ENCODE data around the gene CPNE4. TPM values are rescaled to one million over a fixed set of nuclear protein-coding genes. Genes with fewer than 3 reads are reported as not detected.

Gene CPNE4
- total RNA-seq, 4 donors from 2014 or later: 0.53 to 2.1 TPM; not detected in 2

- no peaks in the 10 kb centered on the region for H3K4me1 ChIP-seq
- H3K36me3 ChIP-seq: no peaks in the 10 kb centered on the region
Observed at GRCh38 chr3:131735544-131735943, 299.3 kb downstream of the CPNE4 start.

DNA sequence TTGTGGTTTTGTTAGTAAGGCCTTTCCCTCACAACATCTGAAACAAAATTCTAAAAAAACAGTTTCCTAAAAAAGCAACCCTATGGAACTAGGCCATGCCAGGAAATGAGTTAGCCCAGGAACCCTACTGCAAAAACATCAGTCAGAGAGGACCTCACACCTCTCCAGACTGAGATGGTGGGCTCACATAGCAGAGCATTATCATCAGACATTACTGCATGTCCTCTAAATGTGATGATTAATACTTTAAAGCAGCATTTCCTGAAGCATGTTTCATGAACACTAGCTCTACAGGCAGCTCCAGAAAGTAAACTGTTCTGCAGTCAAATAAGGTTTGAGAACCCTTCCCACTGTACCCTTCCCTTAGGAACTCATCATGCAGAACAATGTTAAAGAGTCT, 299.7 kb downstream of the CPNE4 start:
- Histone ChIP-seq H3K27ac (no peak overlapping the region), H3K9me3 (no peaks in the 10 kb centered on the region), H3K4me1 (no peaks in the 10 kb centered on the region), H3K36me3 (no peaks in the 10 kb centered on the region), H3K4me3 (no peak overlapping the region), H3K27me3 (no peaks in the 10 kb centered on the region)
- no peak for DNase-seq
- no peak for TF ChIP-seq POLR2A (IDR thresholded peaks at IDR 0.05)
- TF ChIP-seq, protein P1, sequence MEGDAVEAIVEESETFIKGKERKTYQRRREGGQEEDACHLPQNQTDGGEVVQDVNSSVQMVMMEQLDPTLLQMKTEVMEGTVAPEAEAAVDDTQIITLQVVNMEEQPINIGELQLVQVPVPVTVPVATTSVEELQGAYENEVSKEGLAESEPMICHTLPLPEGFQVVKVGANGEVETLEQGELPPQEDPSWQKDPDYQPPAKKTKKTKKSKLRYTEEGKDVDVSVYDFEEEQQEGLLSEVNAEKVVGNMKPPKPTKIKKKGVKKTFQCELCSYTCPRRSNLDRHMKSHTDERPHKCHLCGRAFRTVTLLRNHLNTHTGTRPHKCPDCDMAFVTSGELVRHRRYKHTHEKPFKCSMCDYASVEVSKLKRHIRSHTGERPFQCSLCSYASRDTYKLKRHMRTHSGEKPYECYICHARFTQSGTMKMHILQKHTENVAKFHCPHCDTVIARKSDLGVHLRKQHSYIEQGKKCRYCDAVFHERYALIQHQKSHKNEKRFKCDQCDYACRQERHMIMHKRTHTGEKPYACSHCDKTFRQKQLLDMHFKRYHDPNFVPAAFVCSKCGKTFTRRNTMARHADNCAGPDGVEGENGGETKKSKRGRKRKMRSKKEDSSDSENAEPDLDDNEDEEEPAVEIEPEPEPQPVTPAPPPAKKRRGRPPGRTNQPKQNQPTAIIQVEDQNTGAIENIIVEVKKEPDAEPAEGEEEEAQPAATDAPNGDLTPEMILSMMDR (IDR thresholded peaks at IDR 0.05): no peak

More at GRCh38 chr3:131735544-131735943, 299.3 kb downstream of the CPNE4 start:
- DNase-seq: no peak
- TF ChIP-seq POLR2A (IDR thresholded peaks at IDR 0.05): no peak
- TF ChIP-seq, protein P1 (IDR thresholded peaks at IDR 0.05): no peak
- H3K27ac ChIP-seq: no peak overlapping the region
- no peaks in the 10 kb centered on the region for H3K27me3 ChIP-seq
- H3K4me3 ChIP-seq: no peak overlapping the region
- no peaks in the 10 kb centered on the region for H3K9me3 ChIP-seq

- Histone ChIP-seq H3K4me1 (no peaks in the 10 kb centered on the region), H3K27me3 (no peaks in the 10 kb centered on the region), H3K36me3 (no peaks in the 10 kb centered on the region), H3K27ac (no peak overlapping the region), H3K4me3 (no peak overlapping the region), H3K9me3 (no peaks in the 10 kb centered on the region)
- DNase-seq: no peak
- TF ChIP-seq, protein P1 (IDR thresholded peaks at IDR 0.05): no peak
- TF ChIP-seq POLR2A (IDR thresholded peaks at IDR 0.05): no peak
Observed at GRCh38 chr3:131733086-131733841, 301.6 kb downstream of the CPNE4 start.

DNA sequence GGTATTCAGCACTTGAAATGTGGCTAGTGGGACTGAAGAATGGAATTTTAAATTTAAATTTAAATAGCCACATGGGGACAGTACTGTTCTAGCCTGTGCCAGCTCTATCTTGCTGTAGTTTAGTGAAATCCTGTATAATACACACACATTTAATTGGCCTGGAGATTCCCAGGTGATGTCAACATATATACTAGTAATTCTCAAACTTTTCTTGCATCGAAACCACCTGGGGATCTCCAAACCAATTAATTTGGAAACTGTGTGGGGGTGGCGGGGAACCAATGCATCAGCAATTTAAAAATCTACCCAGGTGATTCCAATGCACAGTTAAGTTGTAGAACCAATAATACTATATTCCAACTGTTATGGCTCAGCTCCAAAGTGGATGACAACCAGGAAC, 303.1 kb downstream of the CPNE4 start:
- TF ChIP-seq POLR2A (IDR thresholded peaks at IDR 0.05): no peak
- TF ChIP-seq, protein P1 (IDR thresholded peaks at IDR 0.05): no peak
- H3K36me3 ChIP-seq: no peaks in the 10 kb centered on the region
- H3K27ac ChIP-seq: no peak overlapping the region
- no peaks in the 10 kb centered on the region for H3K9me3 ChIP-seq
- DNase-seq: no peak
- no peaks in the 10 kb centered on the region for H3K27me3 ChIP-seq
- no peaks in the 10 kb centered on the region for H3K4me1 ChIP-seq
- no peak overlapping the region for H3K4me3 ChIP-seq

GRCh38 chr3:131730581-131730980, 304.2 kb downstream of the CPNE4 start:
- no peaks in the 10 kb centered on the region for H3K36me3 ChIP-seq
- H3K27ac ChIP-seq: no peak overlapping the region
- no peaks in the 10 kb centered on the region for H3K4me1 ChIP-seq
- H3K27me3 ChIP-seq: no peaks in the 10 kb centered on the region
- H3K4me3 ChIP-seq: no peak overlapping the region
- TF ChIP-seq POLR2A (IDR thresholded peaks at IDR 0.05): no peak
- TF ChIP-seq, protein P1 (IDR thresholded peaks at IDR 0.05): no peak
- no peak for DNase-seq
- no peaks in the 10 kb centered on the region for H3K9me3 ChIP-seq
